GM18867 (cell line): Measurements from ENCODE around the gene NREP.
A peak's percentile ranks its signal among the peaks of the same experiment; 100 is the strongest.

Experiments used
- ATAC-seq: cut with Tn5 transposase; IDR thresholded peaks from one replicate; pipeline ENCODE4 v1.9.1; 2021; ENCODE audit warnings: mild to moderate bottlenecking, moderate library complexity; ENCODE audit not compliant: unreplicated experiment

Gene NREP

GRCh38 chr5:111765613-111766571 lies 8.9 kb upstream of the NREP start:
- no peak for ATAC-seq

GRCh38 chr5:111764019-111764418 lies 7.0 kb upstream of the NREP start:
- no peak for ATAC-seq

DNA sequence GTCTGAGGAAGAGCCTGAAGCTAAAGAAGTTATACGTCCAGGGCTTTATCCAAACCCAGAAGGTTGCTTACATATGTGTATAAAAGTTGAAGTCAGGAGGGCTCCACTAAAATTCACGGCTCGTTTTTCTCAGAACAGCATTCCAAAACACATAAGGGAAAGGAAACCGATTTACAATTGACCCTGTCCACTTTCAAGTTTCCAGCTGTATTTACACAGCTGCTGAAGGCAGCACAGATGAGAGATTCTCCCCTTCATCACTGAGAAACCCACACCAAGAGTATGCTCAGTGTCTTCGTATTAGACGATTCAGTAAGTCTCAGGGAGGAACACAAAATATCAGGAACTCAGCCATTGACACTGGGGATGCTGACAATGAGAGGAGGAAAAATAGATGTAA lies 5.9 kb upstream of the NREP start:
- ATAC-seq, result no peak

DNA sequence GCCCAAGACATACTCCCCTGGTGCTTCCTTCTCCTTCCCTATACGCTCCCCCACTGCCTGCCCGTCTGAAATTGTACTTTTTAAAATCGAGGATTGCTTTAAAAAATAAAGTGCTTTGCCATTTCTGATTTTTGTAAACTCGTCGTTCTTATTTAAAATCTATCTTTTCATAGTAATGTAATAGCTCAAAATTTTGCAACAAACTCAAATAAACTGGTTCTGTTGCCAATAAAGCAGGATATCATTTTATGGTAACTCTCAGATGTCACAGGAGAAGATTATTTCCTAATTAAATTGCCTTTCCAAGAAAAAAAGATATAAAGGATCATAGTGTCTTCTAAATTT lies 1.3 kb upstream of the NREP start:
- no peak for ATAC-seq

- ATAC-seq, result peak; percentile 81
Measured at GRCh38 chr5:111757355-111758283, 625 bp upstream of the NREP start.

- no peak for ATAC-seq
Measured at GRCh38 chr5:111755942-111756381, 1.0 kb downstream of the NREP start.

DNA sequence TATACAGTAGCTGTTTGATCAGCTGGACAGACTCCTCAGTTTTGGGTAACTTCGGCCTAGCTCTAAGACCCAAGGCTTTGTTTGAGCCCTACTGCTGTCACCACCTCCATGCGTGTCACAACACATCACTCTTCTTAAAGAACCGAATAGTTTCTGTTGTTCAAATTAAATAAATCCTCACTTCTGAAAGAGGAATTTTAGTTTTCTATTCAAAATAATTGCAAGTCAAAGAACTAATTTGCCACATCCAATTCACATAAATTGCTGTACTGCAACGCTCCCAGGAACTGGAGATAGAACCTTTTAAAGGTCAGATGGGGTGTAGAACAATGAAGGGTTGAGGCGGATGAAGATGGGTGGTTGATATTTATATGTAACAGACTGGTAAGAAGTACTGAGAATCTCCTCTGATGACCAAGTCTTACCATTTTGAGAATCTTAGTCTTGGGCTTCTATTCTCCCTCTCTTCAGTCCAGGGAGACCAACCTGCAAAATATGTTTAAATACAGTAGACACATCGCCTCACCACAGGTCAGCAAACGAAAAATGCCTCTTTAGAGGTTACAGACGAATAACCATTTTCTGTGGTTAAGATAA lies 1.6 kb downstream of the NREP start:
- ATAC-seq, result no peak

GRCh38 chr5:111753884-111754589 lies 3.0 kb downstream of the NREP start:
- ATAC-seq, result no peak

DNA sequence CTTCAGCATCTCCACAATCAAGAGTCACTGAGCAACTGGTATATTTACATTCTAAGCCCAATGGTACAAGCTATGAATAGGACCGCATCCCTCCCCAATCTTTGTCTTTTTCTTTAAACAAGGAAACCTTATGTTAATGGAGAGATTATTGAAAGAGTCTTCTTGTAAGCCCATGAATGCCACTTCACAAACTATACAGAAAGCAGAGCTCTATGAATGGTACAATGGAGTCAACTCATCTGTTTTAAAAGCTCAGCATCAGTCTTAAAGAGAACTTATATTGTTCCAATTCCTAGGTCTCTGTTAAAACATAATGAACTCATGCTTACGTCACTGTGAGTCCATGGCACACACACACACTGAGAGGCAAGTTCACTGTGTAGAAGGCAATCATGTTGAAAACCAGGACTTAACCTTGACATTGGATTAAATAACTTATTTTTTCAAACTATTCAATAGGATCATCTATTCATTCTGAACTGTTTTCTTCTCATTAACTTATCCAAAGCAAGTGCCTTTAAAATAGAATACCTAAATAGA lies 4.5 kb downstream of the NREP start:
- no peak for ATAC-seq

GRCh38 chr5:111749303-111750026 lies 7.5 kb downstream of the NREP start:
- ATAC-seq, result no peak

DNA sequence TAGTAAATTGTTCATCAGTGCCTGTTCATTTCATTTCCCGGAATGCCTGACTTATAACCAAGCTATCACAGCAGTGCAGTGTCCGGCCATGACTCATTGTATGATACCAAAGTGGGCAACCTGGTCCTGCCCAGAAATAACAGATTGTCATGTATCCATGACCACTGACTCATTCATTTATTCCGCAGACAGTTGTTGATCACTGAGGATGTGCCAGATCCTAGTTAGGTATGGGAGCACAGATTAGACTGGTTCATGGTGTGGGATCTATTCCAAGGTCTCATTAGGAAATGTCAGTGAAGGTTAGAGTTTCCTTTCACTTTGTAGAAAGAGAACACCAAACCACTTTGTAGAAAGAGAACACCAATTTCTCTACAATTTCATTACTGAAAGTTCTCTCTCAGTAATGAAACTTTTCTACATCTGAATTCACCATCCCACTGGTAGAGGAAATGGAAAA lies 8.7 kb downstream of the NREP start:
- no peak for ATAC-seq

DNA sequence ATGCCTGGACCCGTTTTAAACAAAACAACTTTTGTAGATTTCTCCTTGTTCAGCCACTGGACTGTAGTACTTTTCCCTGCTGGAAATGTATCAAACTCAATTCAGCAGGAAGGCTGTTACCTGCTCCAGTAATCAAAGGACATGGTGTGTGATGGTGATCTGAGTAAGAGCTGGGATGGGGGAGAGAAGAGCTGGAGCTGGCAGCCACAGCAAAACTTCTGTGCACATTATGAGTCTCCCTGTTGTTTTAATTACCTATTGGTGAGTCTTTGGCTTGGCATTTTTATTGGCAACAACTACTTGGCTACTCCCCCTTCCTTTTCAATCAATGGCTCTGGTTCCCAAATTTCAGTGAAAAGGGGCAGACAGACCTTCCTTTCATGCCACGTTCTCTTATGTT lies 9.7 kb downstream of the NREP start:
- ATAC-seq, result no peak

DNA sequence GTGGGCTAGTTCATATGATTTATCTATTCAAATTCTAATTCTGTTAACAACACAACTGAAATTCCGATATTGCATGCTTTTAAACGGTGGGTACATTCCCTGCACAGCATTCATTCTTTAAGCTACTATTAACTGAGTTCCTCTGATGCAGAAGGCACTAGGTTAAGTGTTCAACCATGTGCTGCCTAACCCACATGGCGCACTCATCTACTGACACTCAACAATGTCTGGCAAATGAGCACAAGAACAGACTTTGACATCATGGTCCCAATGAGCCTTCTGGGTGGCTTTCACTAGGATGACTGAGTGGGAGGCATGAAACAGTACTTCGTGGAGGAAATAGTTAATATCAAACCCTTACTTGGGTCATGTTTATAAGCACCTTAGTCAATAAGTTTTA lies 10.2 kb downstream of the NREP start:
- no peak for ATAC-seq

GRCh38 chr5:111745075-111745739 lies 11.8 kb downstream of the NREP start:
- ATAC-seq, result no peak

GRCh38 chr5:111744455-111744854 lies 12.5 kb downstream of the NREP start:
- ATAC-seq, result no peak

GRCh38 chr5:111743988-111744387 lies 13.0 kb downstream of the NREP start:
- ATAC-seq, result no peak

GRCh38 chr5:111743512-111743911 lies 13.5 kb downstream of the NREP start:
- ATAC-seq, result no peak

- ATAC-seq, result no peak
Measured at GRCh38 chr5:111742177-111742994, 14.6 kb downstream of the NREP start.
